HG03432 (cell line): ENCODE measurements around the gene CRELD1.

Experiments used
- ATAC-seq: cut with Tn5 transposase; IDR thresholded peaks from one replicate; pipeline ENCODE4 v1.9.1; 2021; ENCODE audit warnings: mild to moderate bottlenecking, moderate library complexity; ENCODE audit not compliant: unreplicated experiment

Gene CRELD1

GRCh38 chr3:9951962-9952805 lies 18.6 kb downstream of the CRELD1 start, which contains the start of gene PRRT3:
Gene PRRT3 (minus strand): TSS chr3:9952408. CDS start chr3:9950115, 2,293 bp downstream.
- ATAC-seq = peak; percentile 80

DNA sequence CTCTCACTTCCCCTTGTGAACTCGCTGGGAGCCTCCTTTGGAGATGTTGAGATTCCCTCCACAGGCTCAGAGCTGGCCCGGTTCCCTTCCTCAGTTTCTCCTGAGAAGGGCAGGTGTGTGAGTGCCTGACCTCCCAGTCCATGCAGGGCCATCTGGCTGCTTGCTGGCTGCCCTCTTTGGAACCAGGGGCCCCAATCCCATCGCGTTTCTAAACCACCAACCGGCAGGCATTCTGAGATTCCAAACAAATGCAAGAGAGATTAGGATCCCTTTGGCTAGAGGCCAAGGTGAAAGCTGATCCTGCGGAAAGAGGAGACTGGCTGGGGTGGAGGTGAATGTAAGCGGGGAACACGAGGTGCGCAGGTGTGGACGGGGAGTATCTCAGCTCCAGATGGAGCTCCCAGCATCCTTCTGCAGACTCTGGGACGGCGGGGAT lies 21.5 kb downstream of the CRELD1 start:
- ATAC-seq = no peak

DNA sequence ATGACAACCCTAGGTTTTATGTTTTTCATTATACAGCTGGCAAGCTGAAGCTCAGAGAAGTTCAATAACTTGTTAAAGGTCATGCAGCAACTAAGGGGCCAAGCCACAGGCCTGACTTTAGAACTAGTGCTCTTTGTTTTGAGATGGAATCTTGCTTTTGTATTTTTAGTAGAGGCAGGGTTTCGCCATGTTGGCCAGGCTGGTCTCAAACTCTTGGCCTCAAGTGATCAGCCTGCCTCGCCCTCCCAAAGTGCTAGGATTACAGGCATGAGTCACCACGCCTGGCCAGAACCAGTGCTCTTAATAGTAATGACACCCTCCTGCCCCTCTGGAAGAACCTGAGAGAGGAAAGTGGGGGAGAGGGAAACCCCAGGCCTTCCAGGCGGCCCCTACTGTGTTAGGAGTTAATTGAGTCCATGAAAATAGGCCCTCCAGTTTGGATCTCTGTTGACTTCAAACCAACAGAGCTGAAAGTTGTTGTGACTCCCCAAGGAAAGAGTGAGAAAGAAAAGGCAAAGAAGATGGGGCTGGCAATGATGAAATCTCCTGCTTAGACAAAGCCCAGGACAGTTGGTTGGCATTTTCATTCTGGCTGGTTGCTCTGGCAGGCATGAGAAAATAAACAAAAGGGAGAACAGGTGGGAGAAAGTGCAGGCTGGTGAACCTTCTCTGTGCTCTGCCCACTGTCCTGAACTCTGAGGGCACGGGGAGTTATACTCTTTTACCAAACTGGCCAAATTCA lies 22.1 kb downstream of the CRELD1 start:
- no peak for ATAC-seq

GRCh38 chr3:9957214-9957613 lies 23.6 kb downstream of the CRELD1 start:
- ATAC-seq = no peak

- no peak for ATAC-seq
Measured at GRCh38 chr3:9965200-9965875, 31.7 kb downstream of the CRELD1 start.

GRCh38 chr3:9966841-9967240 lies 33.2 kb downstream of the CRELD1 start:
- no peak for ATAC-seq

DNA sequence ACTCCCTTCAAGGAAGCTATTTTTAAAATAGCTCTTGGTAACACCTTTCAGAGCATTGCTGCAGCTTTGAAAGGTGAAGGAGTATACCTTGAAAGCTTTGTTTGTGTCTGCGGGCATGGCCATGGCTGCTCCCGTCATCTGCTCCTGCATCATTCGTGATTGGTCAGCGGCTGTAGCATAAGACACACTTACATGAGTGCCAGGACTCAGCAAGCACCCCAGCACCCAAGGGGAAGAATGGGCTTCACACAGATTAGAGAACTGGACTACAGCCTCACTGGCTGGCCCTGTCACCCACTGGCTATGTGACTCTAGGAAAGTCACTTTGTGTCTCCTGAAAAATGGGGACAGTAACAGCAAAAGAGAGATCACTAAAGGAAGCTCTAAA lies 36.0 kb downstream of the CRELD1 start:
- ATAC-seq = no peak

- no peak for ATAC-seq
Measured at GRCh38 chr3:9970020-9970652, 36.5 kb downstream of the CRELD1 start.

GRCh38 chr3:9976721-9977709 lies 43.4 kb downstream of the CRELD1 start:
- ATAC-seq = no peak

GRCh38 chr3:9978710-9979305 lies 45.2 kb downstream of the CRELD1 start:
- ATAC-seq = no peak

DNA sequence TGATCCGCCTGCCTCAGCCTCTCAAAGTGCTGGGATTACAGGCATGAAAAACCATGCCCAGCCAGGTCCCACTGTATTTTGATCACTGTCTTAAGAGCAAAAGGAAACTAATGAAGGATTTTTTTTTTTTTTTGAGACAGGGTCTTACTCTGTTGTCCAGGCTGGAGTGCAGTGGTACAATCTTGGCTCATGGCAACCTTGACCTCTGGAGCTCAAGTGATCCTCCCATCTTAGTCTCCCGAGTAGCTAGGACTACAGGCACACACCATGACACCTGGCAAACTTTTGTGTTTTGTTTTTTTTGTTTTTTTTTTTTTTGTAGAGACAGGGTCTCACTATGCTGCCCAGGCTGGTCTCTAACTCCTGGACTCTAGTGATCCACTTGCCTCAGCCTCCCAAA lies 46.6 kb downstream of the CRELD1 start:
- no peak for ATAC-seq

DNA sequence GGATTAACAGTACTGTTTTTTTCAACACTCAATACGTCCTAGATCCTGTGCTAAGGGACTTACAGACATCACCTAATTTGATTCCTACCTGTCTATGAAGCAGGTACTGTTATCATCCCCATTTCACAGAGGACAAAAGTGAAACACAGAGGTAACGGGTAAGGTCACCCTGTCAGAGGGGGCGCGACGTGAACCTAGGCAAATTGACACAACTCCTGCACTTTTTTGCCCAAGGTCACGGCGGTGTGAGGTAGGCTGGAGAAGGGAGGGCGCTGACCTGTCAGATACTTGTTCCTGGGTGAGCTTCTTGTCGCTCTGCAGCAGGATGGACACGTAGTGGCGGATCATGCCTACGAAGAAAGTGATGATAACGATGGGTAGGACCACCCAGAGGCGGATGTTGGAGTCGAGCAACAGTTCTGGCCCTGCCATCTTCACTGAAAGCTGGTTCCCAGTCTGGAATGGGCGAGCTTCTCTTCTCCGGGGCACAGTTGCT lies 52.6 kb downstream of the CRELD1 start:
- ATAC-seq = peak; percentile 36

- no peak for ATAC-seq
Measured at GRCh38 chr3:9994086-9994844, 60.6 kb downstream of the CRELD1 start.
